NCI-H146 treated with DMSO at 0.1 percent for 48 hours (cell line): ENCODE data around the gene ASXL1.
"Not testable (repeated sequence)": the region's sequence is repeated elsewhere in the genome, so short reads cannot be mapped to it uniquely, and the experiment has no call there.

ENCODE experiments used
- DNase-seq: peaks from one replicate; lab custom pipeline; 2025; ENCODE audit not compliant: unreplicated experiment; lab: John Stamatoyannopoulos, UW

Gene ASXL1

DNA sequence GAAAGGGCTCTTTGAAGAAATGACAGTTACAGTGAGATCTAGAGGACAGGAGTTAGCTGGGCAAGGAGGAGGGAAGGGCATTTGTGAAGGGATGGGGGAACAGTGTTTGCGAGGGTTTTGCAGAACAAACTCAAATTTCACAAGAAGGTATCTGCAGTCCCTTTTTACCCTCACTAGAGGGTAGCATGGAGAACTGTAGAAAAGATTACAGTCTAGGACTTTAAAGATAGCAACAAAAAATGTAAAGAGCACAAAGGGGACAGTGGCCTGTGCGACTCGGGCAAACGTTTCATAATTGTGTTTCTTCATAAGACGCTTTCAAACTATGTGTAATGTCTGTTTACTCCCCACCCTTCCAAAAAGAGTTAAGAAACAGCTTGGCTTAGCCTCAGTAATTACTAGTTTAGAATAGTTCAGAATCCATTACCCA lies 21.2 kb upstream of the ASXL1 start:
- peak; percentile 24 for DNase-seq

DNA sequence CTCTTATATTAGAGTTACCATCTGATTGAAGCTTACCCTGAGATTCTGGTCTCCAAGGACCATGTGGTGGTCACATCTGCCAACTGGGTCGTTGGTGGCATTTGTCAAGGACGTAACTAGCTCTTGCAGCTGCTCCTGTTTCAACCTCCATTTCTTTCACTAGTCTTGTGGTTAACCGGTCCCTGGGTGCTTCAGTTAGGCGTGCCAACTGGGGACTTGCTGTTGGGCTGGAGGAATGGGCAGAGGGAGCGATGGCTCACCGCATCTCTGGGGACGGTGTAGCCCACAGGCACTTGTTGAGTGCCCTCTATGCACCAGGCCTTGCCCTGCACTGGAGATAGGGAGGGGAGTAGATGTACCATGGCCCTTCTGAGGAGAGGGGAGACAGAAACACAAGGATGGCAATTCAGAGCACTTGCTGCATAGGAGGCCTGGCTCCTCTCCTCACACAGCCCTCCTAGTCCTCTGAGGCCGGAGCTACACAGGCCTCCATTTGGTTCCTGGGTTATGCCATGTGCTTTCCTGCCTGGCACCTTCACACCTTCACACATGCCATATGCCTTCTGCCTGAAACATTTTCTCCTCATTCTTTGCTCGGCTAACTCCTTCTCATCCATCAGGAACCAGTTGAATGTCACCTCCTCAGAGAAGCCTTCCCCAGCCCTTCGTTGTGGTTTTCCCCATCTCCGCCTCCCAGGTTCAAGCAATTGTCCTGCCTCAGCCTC lies 20.0 kb upstream of the ASXL1 start:
- no peak for DNase-seq

GRCh38 chr20:32338665-32339064 lies 19.5 kb upstream of the ASXL1 start:
- DNase-seq, result no peak

GRCh38 chr20:32339116-32339515 lies 19.0 kb upstream of the ASXL1 start:
- no peak for DNase-seq

DNA sequence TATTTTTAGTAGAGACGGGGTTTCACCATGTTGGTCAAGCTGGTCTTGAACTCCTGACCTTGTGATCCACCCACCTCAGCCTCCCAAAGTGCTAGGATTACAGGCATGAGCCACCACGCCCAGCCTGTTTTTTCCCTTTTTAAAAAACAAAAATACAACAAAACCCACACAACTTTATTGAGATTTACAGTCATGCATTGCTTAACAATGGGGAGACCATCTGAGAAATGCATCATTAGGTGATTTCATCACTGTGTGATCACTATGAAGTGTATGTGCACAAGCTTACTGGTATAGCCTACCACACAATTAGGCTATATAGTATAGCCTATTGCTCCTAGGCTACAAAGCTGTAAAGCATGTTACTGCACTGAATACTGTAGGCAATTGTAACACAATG lies 17.1 kb upstream of the ASXL1 start:
- DNase-seq, result not testable (repeated sequence)

- no peak for DNase-seq
Measured at GRCh38 chr20:32343439-32343838, 14.7 kb upstream of the ASXL1 start.

DNA sequence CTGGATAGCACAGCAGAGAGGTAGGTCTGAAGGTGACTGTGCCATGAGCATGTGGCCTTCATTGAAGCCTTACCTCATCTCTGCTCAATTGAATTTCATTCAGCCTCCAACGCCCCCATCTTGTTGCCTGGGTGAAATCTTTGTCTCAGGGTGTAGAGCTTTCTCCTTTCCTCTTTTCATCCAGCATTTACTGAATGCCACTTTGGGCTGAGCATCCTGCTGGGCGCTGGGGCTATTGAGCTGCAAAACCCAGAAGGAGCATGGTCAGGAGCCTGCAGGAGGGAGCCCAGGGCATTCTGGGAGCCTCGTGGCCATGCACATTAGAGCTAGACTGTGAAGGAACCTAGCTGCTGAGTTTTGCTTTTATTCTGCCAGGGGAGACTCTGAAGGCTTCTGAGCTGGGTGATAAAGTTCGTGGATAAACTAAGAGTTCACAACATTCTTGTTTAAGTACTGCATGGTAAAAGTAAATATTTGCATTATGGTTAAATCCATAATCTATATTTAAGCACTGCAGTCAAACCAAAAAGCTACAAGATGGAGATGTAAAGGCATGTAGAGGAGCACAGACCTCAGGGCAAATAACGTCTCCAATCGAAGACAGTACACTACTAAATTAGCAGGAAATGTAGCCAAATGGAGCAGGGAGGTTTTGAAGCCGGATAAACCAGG lies 13.2 kb upstream of the ASXL1 start:
- DNase-seq, result peak; percentile 69

DNA sequence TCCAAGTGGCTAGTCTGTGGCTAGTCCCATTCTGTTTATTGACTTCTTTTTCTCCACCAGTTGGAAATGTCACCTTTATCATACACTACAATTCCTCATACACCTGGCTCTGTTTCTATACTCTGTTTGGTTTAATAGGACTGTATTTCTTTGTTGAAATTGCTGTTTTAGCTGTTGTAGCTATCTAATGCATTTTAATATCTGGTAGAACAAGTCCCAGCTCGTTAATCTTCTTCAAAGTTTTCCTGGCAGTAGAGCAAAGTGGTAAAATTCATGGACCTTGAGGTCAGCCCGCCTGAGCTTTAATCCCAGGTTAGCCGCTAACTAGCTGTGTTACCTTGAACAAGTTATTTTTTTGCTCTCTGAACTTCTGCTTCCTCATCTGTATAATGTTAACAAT lies 9.9 kb upstream of the ASXL1 start:
- no peak for DNase-seq

DNA sequence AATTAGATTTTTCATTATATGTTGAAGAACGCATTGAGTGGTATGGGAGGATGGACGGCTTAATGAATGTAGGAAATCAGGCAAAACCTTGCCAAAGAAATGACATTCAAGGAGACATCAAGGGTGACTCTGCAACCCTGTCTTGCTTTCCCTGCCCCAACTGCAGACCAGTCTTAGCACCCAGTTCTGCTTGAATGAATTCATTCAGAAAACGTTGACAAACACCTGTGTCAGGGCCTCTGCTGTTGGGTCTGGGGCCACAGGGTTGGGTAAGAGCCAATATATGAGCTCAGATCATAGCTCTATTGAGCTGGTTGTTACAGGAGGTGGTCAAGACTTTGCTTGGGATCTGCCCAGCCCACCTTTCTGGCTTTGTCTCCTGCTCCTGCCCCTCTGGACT lies 7.7 kb upstream of the ASXL1 start:
- DNase-seq, result no peak

GRCh38 chr20:32352121-32352720 lies 5.9 kb upstream of the ASXL1 start:
- no peak for DNase-seq

DNA sequence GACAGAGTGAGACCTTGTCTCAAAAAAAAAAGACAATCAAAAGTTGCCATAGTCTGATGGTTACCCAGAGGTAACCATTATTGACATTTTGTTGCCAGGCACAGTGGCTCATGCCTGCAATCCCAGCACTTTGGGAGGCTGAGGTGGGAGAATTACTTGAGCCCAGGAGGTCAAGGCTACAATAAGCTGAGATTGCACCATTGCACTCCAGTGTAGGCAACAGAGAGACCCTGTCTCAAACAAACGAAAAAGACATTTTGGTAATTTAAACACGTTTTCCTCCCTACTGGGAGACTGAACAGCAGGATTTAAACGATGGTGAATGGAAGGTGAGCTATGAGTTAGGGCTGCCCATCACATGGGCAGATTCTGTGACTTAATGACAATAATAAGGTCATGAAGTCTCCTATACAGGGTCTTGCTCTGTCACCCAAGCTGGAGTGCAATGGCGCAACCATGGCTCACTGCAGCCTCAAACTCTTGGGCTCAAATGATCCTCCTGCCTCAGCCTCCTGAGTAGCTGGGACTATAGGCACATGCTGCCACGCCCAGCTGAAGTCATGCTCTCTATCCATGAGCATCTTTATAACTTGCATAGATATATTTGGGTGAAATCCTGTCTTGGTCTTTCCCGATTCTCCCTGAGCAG lies 4.2 kb upstream of the ASXL1 start:
- DNase-seq, result no peak

DNA sequence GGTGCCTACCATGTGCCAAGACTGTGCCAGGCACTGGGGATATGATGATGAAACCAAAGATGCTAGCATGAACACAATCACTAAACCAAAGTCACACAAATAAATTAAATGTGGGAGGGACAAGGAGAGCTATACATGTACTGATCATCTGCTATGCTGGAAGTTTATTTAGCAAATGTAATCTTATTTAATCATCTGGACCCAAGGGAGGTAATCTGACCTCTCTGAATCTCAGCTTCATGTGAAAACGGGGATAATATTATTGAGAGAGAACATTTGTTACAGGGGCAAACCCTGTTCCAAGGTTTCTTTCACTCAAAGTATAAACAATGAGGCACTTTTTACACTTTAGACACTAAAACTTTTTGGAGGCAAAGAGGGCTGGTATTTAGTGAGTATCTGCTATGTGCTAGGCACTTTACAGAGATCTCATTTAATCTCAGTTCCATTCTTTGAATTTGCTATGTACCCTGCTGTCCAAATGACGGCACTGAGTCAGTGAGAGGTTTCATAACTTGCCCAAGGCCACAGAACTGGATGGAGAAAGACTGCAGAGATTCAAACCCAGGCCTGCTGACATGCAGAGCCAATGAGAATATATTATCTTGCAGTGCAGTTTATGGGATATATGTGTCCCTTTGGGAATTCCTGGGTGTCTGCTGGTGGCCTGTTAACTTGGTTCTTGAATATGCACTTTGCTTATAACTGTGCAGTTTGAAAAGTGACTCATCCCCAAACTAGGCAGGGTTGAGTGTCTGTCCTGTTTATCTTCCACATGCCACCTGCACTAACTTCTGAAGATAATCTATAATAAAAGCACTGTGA lies 3.3 kb upstream of the ASXL1 start:
- no peak for DNase-seq

- no peak for DNase-seq
Measured at GRCh38 chr20:32355417-32355841, 2.7 kb upstream of the ASXL1 start.

- DNase-seq, result not testable (repeated sequence)
Measured at GRCh38 chr20:32355907-32356621, 2.1 kb upstream of the ASXL1 start.

- DNase-seq, result no peak
Measured at GRCh38 chr20:32356622-32357374, 1.3 kb upstream of the ASXL1 start.

DNA sequence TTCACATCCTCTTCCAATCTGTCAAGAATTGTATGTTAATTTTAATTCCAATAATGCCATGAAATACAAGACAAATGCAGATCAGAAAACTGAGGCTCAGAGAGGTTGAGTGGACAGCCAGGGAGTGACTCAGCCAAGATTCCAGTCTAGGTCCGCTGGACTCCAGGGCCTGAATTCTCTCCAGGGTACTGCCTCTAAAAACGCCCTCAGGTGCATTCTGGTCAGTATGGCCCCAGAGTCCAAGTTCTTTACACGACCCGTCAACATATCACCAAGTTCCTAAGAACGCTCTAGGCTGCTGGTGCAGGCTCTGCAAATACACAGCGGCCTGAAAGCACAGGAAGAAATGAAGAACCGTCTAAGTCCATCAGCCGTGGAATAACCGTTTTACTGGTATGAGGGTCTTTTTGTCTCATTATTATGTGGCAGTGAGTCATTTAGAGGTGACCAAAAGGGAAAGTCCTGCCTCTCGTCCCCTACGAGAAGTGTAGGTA lies 709 bp upstream of the ASXL1 start:
- DNase-seq, result no peak

GRCh38 chr20:32358632-32358882 lies 426 bp downstream of the ASXL1 start:
- DNase-seq, result no peak

GRCh38 chr20:32358883-32359632 lies 927 bp downstream of the ASXL1 start:
- DNase-seq, result peak; percentile 56
